NCI-H2227 (cell line): ENCODE results near the gene IGSF6.
"Not testable (repeated sequence)": the region's sequence is repeated elsewhere in the genome, so short reads cannot be mapped to it uniquely, and the experiment has no call there.

ENCODE experiments used
- DNase-seq: peaks from one replicate; lab custom pipeline; 2025; ENCODE audit not compliant: unreplicated experiment; lab: John Stamatoyannopoulos, UW

The IGSF6 gene

GRCh38 chr16:21654466-21654865 lies 2.1 kb upstream of the IGSF6 start:
- no peak for DNase-seq

DNA sequence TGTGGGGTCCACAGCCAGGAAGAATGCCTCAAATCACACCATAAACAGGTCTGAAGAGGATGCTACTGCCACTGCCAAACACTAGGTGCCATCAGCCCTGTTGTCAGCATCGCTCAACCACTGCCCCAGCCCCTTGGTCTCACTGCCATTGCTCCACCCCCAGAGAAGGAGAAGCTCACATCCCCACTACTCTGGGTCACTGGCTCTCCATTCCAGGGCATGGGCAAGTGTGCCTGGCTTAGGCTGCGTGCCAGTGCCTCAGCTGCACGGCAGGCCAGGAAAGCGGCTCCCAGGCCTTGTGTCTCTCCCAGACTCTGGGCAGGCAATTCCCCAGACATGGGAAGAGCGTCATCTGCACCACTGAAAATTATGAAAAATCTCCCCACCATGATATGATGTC lies 1.2 kb upstream of the IGSF6 start:
- no peak for DNase-seq

DNA sequence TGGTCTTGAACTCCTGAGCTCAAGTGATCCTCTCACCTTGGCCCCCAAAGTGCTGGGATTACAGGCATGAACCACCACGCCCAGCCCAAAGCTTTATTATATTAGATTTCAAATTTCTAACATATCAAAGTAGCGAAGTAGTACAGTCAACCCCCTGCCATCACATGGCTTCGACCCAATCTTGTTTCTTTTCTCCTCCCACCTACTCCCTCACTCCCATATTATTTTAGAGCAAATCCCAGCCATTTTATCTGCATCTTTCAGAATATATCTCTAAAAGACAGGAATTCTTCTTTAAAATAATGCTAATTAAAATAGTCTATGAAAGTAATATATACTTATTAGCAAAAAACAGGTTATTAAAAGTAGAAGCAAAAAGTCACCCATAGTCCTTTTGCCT lies 893 bp downstream of the IGSF6 start:
- DNase-seq = no peak

- no peak for DNase-seq
Observed at GRCh38 chr16:21650521-21650920, 1.9 kb downstream of the IGSF6 start.

- not testable (repeated sequence) for DNase-seq
Observed at GRCh38 chr16:21649826-21650406, 2.5 kb downstream of the IGSF6 start.

- DNase-seq = no peak
Observed at GRCh38 chr16:21647562-21648164, 4.7 kb downstream of the IGSF6 start.

DNA sequence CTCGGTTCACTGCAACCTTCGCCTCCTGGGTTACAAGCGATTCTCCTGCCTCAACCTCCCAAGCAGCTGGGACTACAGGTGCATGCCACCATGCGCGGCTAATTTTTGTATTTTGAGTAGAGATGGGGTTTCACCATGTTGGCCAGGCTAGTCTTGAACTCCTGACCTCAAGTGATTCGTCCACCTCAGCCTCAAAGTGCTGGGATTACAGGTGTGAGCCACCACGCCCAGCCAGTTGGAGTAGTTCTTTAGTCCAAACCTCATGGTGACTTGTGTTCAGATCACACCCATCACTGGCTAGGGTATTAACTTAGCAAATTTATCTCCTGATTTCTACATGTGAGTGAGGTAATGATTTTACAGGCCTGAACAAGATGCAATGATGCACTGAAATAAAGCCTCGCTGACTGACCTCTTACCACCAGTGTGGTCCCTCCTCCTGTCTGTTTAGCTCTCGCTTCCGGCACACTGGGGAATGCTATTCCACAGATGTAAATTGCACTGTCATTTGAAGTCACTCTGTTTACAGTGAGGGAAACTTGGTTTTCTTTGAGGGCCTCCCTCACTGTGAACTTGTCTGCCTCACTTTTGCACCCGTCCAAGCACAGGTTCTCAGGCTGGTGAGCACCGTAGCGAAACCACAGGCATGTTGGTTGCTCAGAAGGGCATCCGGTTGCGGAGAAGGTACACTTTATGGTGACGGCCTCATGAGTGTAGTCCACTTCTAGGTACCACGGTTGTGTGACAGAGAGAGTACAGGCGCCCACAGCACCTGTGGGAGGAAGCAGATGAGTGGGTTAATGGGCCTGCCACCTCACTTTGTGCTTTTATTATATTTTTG lies 5.5 kb downstream of the IGSF6 start:
- no peak for DNase-seq

DNA sequence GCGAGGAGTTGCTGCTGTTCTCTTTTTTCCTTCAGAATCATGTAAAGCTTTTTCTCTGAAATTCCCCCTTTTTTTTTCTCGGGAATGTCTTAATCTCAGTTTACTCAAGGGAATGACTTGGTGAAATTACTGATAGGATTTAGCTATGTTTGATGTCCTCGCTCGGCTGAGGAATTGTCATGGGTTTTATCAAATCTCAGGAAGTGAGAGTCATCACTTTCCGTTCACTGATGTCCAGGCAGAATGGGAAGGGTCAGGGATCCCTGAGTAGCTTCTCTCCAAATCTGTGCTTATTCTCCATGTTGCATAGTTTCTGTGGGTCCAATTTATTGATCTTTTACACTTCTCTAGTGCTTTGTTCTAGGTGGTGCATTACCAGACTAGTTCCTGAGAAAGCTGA lies 6.3 kb downstream of the IGSF6 start:
- DNase-seq = no peak

GRCh38 chr16:21645261-21645721 lies 7.1 kb downstream of the IGSF6 start:
- DNase-seq = no peak

- no peak for DNase-seq
Observed at GRCh38 chr16:21644674-21645073, 7.7 kb downstream of the IGSF6 start.

GRCh38 chr16:21643785-21644184 lies 8.6 kb downstream of the IGSF6 start:
- no peak for DNase-seq

GRCh38 chr16:21642861-21643260 lies 9.5 kb downstream of the IGSF6 start:
- DNase-seq = no peak

- DNase-seq = no peak
Observed at GRCh38 chr16:21641916-21642315, 10.5 kb downstream of the IGSF6 start.

DNA sequence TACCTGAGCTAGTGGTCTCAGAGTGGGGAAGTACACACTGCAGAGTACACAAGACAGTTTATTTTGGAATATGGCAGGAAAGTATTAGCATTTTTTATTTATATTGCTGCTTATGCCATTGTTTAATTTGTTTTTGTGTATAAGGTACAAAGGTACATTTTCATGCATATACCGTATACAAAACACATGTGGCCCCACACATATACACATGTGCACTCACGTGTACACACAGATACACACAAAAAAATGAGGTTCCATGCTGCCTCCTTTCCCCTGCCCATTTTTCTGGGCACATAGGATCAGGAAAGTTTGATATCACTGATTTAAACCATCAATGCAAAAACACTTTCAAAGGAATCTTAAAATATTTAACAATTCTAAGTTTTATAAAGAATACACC lies 12.9 kb downstream of the IGSF6 start:
- DNase-seq = no peak

DNA sequence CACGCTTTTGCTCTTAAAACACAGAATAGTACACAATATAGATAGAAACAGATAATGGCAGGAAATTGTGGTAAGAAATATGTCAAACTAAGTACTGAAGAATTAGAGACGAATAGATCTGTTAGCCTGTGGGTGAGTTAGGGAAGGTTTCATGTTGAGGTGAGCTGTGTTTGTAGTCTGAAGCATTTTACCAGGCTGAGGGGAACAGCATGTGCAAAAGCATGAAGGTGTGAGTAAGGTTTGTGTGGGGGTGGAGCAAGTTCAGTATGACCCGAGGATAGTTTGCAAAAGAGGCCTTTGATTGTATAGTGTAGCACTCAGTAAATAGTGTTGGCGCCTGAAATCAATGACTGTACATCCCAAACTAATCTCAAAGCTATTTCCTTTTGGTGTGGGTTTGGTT lies 13.8 kb downstream of the IGSF6 start:
- no peak for DNase-seq

DNA sequence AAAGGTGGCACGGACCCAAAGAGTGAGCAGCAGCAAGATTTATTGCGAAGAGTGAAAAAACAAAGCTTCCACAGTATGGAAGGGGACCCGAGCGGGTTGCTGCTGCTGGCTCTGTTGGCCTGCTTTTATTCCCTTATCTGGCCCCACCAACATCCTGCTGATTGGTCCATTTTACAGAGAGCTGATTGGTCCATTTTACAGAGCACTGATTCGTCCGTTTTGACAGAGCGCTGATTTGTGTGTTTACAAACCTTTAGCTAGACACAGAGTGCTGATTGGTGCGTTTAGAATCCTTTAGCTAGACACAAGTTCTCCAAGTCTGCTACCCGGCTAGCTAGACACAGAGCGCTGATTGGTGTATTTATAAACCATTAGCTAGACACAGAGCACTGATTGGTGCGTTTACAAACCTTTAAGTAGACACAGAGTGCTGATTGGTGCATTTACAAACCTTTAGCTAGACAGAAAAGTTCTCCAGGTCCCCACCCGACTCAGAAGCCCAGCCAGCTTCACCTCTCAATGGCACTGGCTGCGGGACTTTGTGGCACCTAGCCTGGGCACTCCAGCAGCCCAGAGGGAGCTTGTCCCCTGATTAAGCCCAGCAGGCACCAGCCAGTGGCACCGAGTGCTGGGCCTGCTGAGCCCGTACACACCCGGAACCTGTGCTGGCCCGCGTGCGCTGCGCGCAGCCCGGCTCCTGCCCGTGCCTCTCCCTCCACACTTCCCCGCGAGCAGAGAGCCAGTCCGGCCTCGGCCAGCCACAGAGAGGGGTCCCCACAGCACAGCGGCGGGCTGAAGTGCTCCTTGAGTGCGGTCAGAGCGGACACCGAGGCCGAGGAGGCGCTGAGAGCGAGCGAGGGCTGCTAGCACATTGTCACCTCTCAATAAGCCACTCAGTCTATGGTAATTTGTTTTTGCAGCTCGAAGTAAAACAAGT lies 15.1 kb downstream of the IGSF6 start:
- DNase-seq = no peak

DNA sequence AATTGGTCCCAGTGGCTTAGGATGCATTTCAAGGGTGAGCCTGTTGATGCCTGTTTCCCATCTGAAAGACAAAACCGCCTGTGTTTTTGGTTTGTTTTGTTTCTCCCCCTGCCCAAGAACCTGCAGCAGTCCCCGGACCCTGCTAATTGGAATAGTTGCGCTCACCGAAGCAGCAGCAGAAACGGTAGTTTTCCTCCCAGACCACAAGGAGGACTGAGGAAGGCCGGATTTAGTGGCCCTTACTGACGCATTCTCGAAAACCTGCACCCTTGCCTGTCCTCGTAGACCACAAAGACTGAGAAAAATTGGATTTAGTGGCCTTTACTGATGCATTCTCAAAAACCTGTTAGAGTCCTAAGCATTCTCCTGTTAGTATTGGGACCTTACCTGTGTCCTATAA lies 16.7 kb downstream of the IGSF6 start:
- DNase-seq = not testable (repeated sequence)

GRCh38 chr16:21634216-21634615 lies 18.2 kb downstream of the IGSF6 start:
- DNase-seq = no peak

DNA sequence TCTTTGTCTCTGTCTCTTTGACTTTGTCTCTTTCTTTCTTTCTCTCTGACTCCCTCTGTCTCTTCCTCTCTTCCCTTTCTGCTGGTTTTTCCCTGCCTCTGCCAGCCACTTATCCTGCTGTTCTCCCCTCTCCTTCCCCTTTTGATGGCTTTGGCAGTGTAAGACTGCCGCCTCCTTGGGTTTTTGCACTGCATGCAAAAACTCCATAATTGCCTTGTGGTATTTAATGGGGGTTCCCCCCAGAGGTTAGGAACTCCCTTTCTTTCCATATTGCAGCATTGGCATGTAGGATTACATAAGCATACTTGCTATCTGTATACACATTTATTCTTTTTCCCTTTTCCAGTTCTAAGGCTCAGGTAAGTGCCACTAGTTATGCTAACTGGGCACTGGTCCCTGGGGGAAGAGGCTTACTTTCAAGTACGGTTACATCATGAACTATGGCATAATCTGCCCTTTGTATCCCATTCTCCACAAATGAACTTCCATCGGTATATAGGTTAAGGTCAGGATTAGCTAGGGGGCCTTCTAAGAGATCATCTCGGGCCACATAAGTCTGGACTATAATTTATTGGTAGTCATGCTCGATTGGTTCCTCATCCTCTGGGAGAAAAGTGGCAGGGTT lies 20.3 kb downstream of the IGSF6 start:
- DNase-seq = not testable (repeated sequence)

DNA sequence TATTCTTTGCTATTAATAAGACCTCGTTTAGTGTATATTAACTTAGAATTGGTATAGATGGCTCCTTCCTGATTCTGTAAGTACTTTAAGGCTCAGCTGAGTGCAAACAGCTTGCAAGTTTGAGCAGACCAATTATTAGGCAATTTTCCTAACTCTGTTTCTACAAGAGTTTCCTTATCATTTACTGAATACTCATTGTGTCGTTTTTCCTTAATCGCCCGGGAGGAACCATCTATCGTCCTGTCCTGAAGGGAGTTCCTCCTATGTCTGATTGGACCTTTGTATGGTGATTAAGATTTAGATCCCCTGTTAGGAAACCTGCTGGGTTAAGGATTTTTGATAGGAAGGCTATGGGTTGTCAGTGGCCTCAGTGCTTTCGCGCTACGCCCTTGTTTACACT lies 21.0 kb downstream of the IGSF6 start:
- not testable (repeated sequence) for DNase-seq

GRCh38 chr16:21630866-21631265 lies 21.5 kb downstream of the IGSF6 start:
- DNase-seq = not testable (repeated sequence)
